K562 (cell line): ENCODE data around the gene LRRC71.

ENCODE experiments used
- CBX8 ChIP-seq: fragments of 200-600 bp; sonication (generic); IDR thresholded peaks from 2 replicates; pipeline ENCODE4 v1.6.1; 2012; ENCODE audit warnings: borderline replicate concordance, mixed run types, low read depth, mild to moderate bottlenecking, moderate library complexity, mixed read lengths, low read length, control low read depth, inconsistent platforms; ENCODE audit not compliant: poor library complexity, severe bottlenecking; ENCODE audit errors: extremely low read depth
- CTCF ChIP-seq, 3 experiments: IDR thresholded peaks in 2 of 3; conservative IDR thresholded peaks in 1 of 3; 2 replicates each; pipeline ENCODE4 v1.5.1; 2011 to 2012; ENCODE audit warnings: low read length in 3 of 3, mild to moderate bottlenecking in 3 of 3, control low read depth in 2 of 3, improper control_type of control experiment in 1 of 3, inconsistent platforms in 1 of 3, low read depth in 1 of 3, mixed read lengths in 1 of 3, moderate library complexity in 1 of 3; ENCODE audit not compliant: insufficient read depth in 2 of 3
- JUNB ChIP-seq: fragments of 450-650 bp; formaldehyde crosslinking; conservative IDR thresholded peaks from 2 replicates; pipeline ENCODE4 v1.4.0; 2020; ENCODE audit warnings: mild to moderate bottlenecking
- SRSF9 ChIP-seq: fragments of 200-400 bp; formaldehyde crosslinking; IDR thresholded peaks from 2 replicates; pipeline ENCODE4 v1.6.1; 2017; ENCODE audit warnings: low read depth, low read length, borderline replicate concordance

GRCh38 chr1:156936191-156936590 lies 15.8 kb downstream of the LRRC71 start:
- TF ChIP-seq JUNB, result no peak
- TF ChIP-seq CBX8, result no peak
- no peak for TF ChIP-seq SRSF9
- no peak for TF ChIP-seq CTCF (IDR thresholded peaks at IDR 0.05 in 2 of 3, conservative IDR thresholded peaks at IDR 0.05 in 1 of 3; ENCODE audit: insufficient read depth in 2 of 3, low read depth in 1 of 3, low read length in 3 of 3)
